ENCODE data around the gene SIGLEC11. TPM values are rescaled to one million over a fixed set of nuclear protein-coding genes. Genes with fewer than 3 reads are reported as not detected.

Gene SIGLEC11
- total RNA-seq, 2 experiments from 2014 or later, result not detected

GRCh38 chr19:49906879-49907564 is 54.0 kb downstream of the SIGLEC11 start:
- H3K4me3 ChIP-seq (ENCODE audit: low read depth, low read length, poor library complexity, severe bottlenecking), result no peak overlapping the region
- intact Hi-C loops (cut with micrococcal nuclease; ENCODE audit: unreplicated experiment), result no loop called here
- ChIA-PET POLR2A (interaction anchor here (1.3 kb wide), 1 partner anchor 23 kb away, joined by 3 read pairs; the partner anchor contains the start of gene NUP62), CTCF (ENCODE audit: unreplicated experiment) (no interaction called here)
- TF ChIP-seq EZH2phosphoT487 (IDR thresholded peaks at IDR 0.05; ENCODE audit: borderline replicate concordance, low read depth, low read length), result no peak
- TF ChIP-seq, protein P1, sequence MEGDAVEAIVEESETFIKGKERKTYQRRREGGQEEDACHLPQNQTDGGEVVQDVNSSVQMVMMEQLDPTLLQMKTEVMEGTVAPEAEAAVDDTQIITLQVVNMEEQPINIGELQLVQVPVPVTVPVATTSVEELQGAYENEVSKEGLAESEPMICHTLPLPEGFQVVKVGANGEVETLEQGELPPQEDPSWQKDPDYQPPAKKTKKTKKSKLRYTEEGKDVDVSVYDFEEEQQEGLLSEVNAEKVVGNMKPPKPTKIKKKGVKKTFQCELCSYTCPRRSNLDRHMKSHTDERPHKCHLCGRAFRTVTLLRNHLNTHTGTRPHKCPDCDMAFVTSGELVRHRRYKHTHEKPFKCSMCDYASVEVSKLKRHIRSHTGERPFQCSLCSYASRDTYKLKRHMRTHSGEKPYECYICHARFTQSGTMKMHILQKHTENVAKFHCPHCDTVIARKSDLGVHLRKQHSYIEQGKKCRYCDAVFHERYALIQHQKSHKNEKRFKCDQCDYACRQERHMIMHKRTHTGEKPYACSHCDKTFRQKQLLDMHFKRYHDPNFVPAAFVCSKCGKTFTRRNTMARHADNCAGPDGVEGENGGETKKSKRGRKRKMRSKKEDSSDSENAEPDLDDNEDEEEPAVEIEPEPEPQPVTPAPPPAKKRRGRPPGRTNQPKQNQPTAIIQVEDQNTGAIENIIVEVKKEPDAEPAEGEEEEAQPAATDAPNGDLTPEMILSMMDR (conservative IDR thresholded peaks at IDR 0.05; ENCODE audit: low read length), result no peak
- peaks cover 63% of the 10 kb centered on the region for H3K36me3 ChIP-seq (ENCODE audit: insufficient read depth, low read length)
- H4K20me1 ChIP-seq (ENCODE audit: insufficient read depth, low read length), result peaks cover 10% of the 10 kb centered on the region; the same call in 1 of the 2 replicates
- H3K4me1 ChIP-seq (ENCODE audit: insufficient read depth, low read length, poor library complexity, severe bottlenecking), result peaks cover 51% of the 10 kb centered on the region
- H3K79me2 ChIP-seq (ENCODE audit: insufficient read depth, low read depth, low read length), result peaks cover 13% of the 10 kb centered on the region; the same call in 1 of the 2 replicates
- H2AFZ ChIP-seq (ENCODE audit: low read length), result no peak overlapping the region
- no peaks in the 10 kb centered on the region for H3K9me2 ChIP-seq (ENCODE audit: insufficient read depth, low read length)
- BruUV-seq (replicated peaks), result TSS peak; percentile 78
- H3K27ac ChIP-seq (ENCODE audit: low read depth, low read length, poor library complexity, severe bottlenecking), result peak overlapping the region; percentile 12
- no peak for DNase-seq (ENCODE audit: low spot score)
- H3K4me2 ChIP-seq (ENCODE audit: low read length), result peak overlapping the region; percentile 9; the same call in 1 of the 2 replicates
- H3K9me3 ChIP-seq (ENCODE audit: low read length), result no peaks in the 10 kb centered on the region

GRCh38 chr19:49904136-49904535 is 56.8 kb downstream of the SIGLEC11 start:
- intact Hi-C loops (cut with micrococcal nuclease; ENCODE audit: unreplicated experiment), result no loop called here
- Histone ChIP-seq H3K4me2 (ENCODE audit: low read length) (no peak overlapping the region), H3K27ac (ENCODE audit: low read depth, low read length, poor library complexity, severe bottlenecking) (no peak overlapping the region), H3K4me1 (ENCODE audit: insufficient read depth, low read length, poor library complexity, severe bottlenecking) (peaks cover 45% of the 10 kb centered on the region), H3K4me3 (ENCODE audit: low read depth, low read length, poor library complexity, severe bottlenecking) (no peak overlapping the region), H3K36me3 (ENCODE audit: insufficient read depth, low read length) (peaks cover 36% of the 10 kb centered on the region), H4K20me1 (ENCODE audit: insufficient read depth, low read length) (0 out of 2 replicates have a peak, but pooled peaks cover 4% of the 10 kb centered on the region), H2AFZ (ENCODE audit: low read length) (no peak overlapping the region), H3K9me2 (ENCODE audit: insufficient read depth, low read length) (no peaks in the 10 kb centered on the region), H3K9me3 (ENCODE audit: low read length) (no peaks in the 10 kb centered on the region), H3K79me2 (ENCODE audit: insufficient read depth, low read depth, low read length) (no peaks in the 10 kb centered on the region)
- POLR2A ChIA-PET, result no interaction called here
- CTCF ChIA-PET (ENCODE audit: unreplicated experiment), result no interaction called here
- DNase-seq (ENCODE audit: low spot score), result no peak
- no TSS peak for BruUV-seq (replicated peaks)
- no peak for TF ChIP-seq EZH2phosphoT487 (IDR thresholded peaks at IDR 0.05; ENCODE audit: borderline replicate concordance, low read depth, low read length)
- TF ChIP-seq, protein P1 (conservative IDR thresholded peaks at IDR 0.05; ENCODE audit: low read length), result no peak

Other genes with a start within 250 kb of the SIGLEC11 start
- not detected in 2 replicates for gene TSKS, start 197.9 kb downstream of the SIGLEC11 start, total RNA-seq (2014; rRNA removed; shearing (Covaris generic))
- not detected in 2 replicates for gene TSKS, start 197.9 kb downstream of the SIGLEC11 start, total RNA-seq (2022)
- gene AP2A1, start 194.2 kb downstream of the SIGLEC11 start, total RNA-seq (2014; rRNA removed; shearing (Covaris generic)), result 29.7 and 47.4 TPM in 2 replicates
- gene AP2A1, start 194.2 kb downstream of the SIGLEC11 start, total RNA-seq (2022), result 46.9 and 50.4 TPM in 2 replicates
- gene FUZ, start 147.9 kb downstream of the SIGLEC11 start, total RNA-seq (2014; rRNA removed; shearing (Covaris generic)), result 33.6 and 35.1 TPM in 2 replicates
- 28.1 and 34.6 TPM in 2 replicates for gene FUZ, start 147.9 kb downstream of the SIGLEC11 start, total RNA-seq (2022)
- gene MED25, start 142.9 kb downstream of the SIGLEC11 start, total RNA-seq (2014; rRNA removed; shearing (Covaris generic)), result 73.5 and 85.1 TPM in 2 replicates
- 111 and 146 TPM in 2 replicates for gene MED25, start 142.9 kb downstream of the SIGLEC11 start, total RNA-seq (2022)
- gene PTOV1, start 110.0 kb downstream of the SIGLEC11 start, total RNA-seq (2014; rRNA removed; shearing (Covaris generic)), result 101 and 124 TPM in 2 replicates
- 105 and 114 TPM in 2 replicates for gene PTOV1, start 110.0 kb downstream of the SIGLEC11 start, total RNA-seq (2022)
- gene PNKP, start 93.6 kb downstream of the SIGLEC11 start, total RNA-seq (2014; rRNA removed; shearing (Covaris generic)), result 65.4 and 90.9 TPM in 2 replicates
- 118 and 140 TPM in 2 replicates for gene PNKP, start 93.6 kb downstream of the SIGLEC11 start, total RNA-seq (2022)
- 7.3 TPM in 2 replicates for gene AKT1S1, start 83.8 kb downstream of the SIGLEC11 start, total RNA-seq (2014; rRNA removed; shearing (Covaris generic))
- 19.8 and 21.2 TPM in 2 replicates for gene AKT1S1, start 83.8 kb downstream of the SIGLEC11 start, total RNA-seq (2022)
- gene TBC1D17, start 83.5 kb downstream of the SIGLEC11 start, total RNA-seq (2014; rRNA removed; shearing (Covaris generic)), result 7.9 and 8.0 TPM in 2 replicates
- gene TBC1D17, start 83.5 kb downstream of the SIGLEC11 start, total RNA-seq (2022), result 24.0 and 31.1 TPM in 2 replicates
- gene IL4I1, start 64.3 kb downstream of the SIGLEC11 start, total RNA-seq (2014; rRNA removed; shearing (Covaris generic)), result 0.25 and 0.39 TPM in 2 replicates
- 1.7 and 1.8 TPM in 2 replicates for gene IL4I1, start 64.3 kb downstream of the SIGLEC11 start, total RNA-seq (2022)
- 265 and 268 TPM in 2 replicates for gene ATF5, start 32.0 kb downstream of the SIGLEC11 start, total RNA-seq (2014; rRNA removed; shearing (Covaris generic))
- 527 and 597 TPM in 2 replicates for gene ATF5, start 32.0 kb downstream of the SIGLEC11 start, total RNA-seq (2022)
- 56.3 and 75.6 TPM in 2 replicates for gene NUP62, start 31.7 kb downstream of the SIGLEC11 start, total RNA-seq (2014; rRNA removed; shearing (Covaris generic))
- gene NUP62, start 31.7 kb downstream of the SIGLEC11 start, total RNA-seq (2022), result 70.1 and 76.3 TPM in 2 replicates
- 34.5 and 39.9 TPM in 2 replicates for gene VRK3, start 64.2 kb upstream of the SIGLEC11 start, total RNA-seq (2014; rRNA removed; shearing (Covaris generic))
- 47.3 and 62.7 TPM in 2 replicates for gene VRK3, start 64.2 kb upstream of the SIGLEC11 start, total RNA-seq (2022)
- gene ZNF473, start 64.8 kb upstream of the SIGLEC11 start, total RNA-seq (2014; rRNA removed; shearing (Covaris generic)), result 23.1 and 27.4 TPM in 2 replicates
- 16.0 and 16.9 TPM in 2 replicates for gene ZNF473, start 64.8 kb upstream of the SIGLEC11 start, total RNA-seq (2022)
- gene IZUMO2, start 202.1 kb upstream of the SIGLEC11 start, total RNA-seq (2014; rRNA removed; shearing (Covaris generic)), result not detected in 2 replicates
- gene IZUMO2, start 202.1 kb upstream of the SIGLEC11 start, total RNA-seq (2022), result not detected in 2 replicates
- not detected in 2 replicates for gene MYH14, start 242.4 kb upstream of the SIGLEC11 start, total RNA-seq (2014; rRNA removed; shearing (Covaris generic))
- not detected in 2 replicates for gene MYH14, start 242.4 kb upstream of the SIGLEC11 start, total RNA-seq (2022)

Measured in OCI-LY7 (cell line).